ENCODE measurements around the gene RELA.

RELA gene

GRCh38 chr11:65654375-65655349, 8.1 kb downstream of the RELA start:
- Mint-ChIP-seq H3K27ac (no peak overlapping the region), H3K36me3 (ENCODE audit: low read depth) (peaks cover 53% of the 10 kb centered on the region), H3K9me3 (no peaks in the 10 kb centered on the region), H3K27me3 (ENCODE audit: low read depth, poor library complexity) (no peaks in the 10 kb centered on the region), H3K4me1 (peaks cover 41% of the 10 kb centered on the region), H3K4me3 (no peak overlapping the region)
- DNase-seq, result no peak
- TF ChIP-seq CTCF (IDR thresholded peaks at IDR 0.05), result no peak

GRCh38 chr11:65653229-65654225, 9.2 kb downstream of the RELA start:
- peaks cover 41% of the 10 kb centered on the region for H3K4me1 Mint-ChIP-seq
- no peaks in the 10 kb centered on the region for H3K9me3 Mint-ChIP-seq
- peak overlapping the region; percentile 99 for H3K27ac Mint-ChIP-seq
- no peaks in the 10 kb centered on the region for H3K27me3 Mint-ChIP-seq (ENCODE audit: low read depth, poor library complexity)
- DNase-seq, result no peak
- H3K36me3 Mint-ChIP-seq (ENCODE audit: low read depth), result peaks cover 42% of the 10 kb centered on the region
- TF ChIP-seq CTCF (IDR thresholded peaks at IDR 0.05), result no peak
- H3K4me3 Mint-ChIP-seq, result peak overlapping the region; percentile 80

GRCh38 chr11:65652511-65653228, 10.0 kb downstream of the RELA start:
- peak overlapping the region; percentile 80 for H3K4me3 Mint-ChIP-seq
- H3K4me1 Mint-ChIP-seq, result peaks cover 44% of the 10 kb centered on the region
- no peak for TF ChIP-seq CTCF (IDR thresholded peaks at IDR 0.05)
- H3K36me3 Mint-ChIP-seq (ENCODE audit: low read depth), result peaks cover 42% of the 10 kb centered on the region
- H3K27me3 Mint-ChIP-seq (ENCODE audit: low read depth, poor library complexity), result peaks cover 8% of the 10 kb centered on the region
- H3K9me3 Mint-ChIP-seq, result no peaks in the 10 kb centered on the region
- peak; percentile 93 for DNase-seq
- peak overlapping the region; percentile 99 for H3K27ac Mint-ChIP-seq

GRCh38 chr11:65651589-65652510, 10.9 kb downstream of the RELA start:
- H3K9me3 Mint-ChIP-seq, result no peaks in the 10 kb centered on the region
- DNase-seq, result no peak
- H3K27me3 Mint-ChIP-seq (ENCODE audit: low read depth, poor library complexity), result peaks cover 9% of the 10 kb centered on the region
- peaks cover 45% of the 10 kb centered on the region for H3K4me1 Mint-ChIP-seq
- peak overlapping the region; percentile 83 for H3K4me3 Mint-ChIP-seq
- TF ChIP-seq CTCF (IDR thresholded peaks at IDR 0.05), result no peak
- H3K36me3 Mint-ChIP-seq (ENCODE audit: low read depth), result peaks cover 35% of the 10 kb centered on the region
- H3K27ac Mint-ChIP-seq, result peak overlapping the region; percentile 94

- Mint-ChIP-seq H3K27ac (no peak overlapping the region), H3K27me3 (ENCODE audit: low read depth, poor library complexity) (peaks cover 9% of the 10 kb centered on the region), H3K36me3 (ENCODE audit: low read depth) (peaks cover 30% of the 10 kb centered on the region), H3K4me1 (peaks cover 45% of the 10 kb centered on the region), H3K9me3 (no peaks in the 10 kb centered on the region), H3K4me3 (peak overlapping the region; percentile 83)
- no peak for TF ChIP-seq CTCF (IDR thresholded peaks at IDR 0.05)
- DNase-seq, result no peak
Measured at GRCh38 chr11:65651339-65651588, 11.5 kb downstream of the RELA start.

Measured in nephron progenitor cell (in vitro differentiated cells).